Vagina (tissue), 2 donors: Measurements from ENCODE around the gene CCDC138.

Experiments
- POLR2AphosphoS5 ChIP-seq, 2 donors: sonication (generic); formaldehyde crosslinking; IDR thresholded peaks; one replicate each; pipeline ENCODE4 v1.9.0; 2017; ENCODE audit warnings: antibody characterized with exemption in 2 of 2, mild to moderate bottlenecking in 2 of 2, low read depth in 1 of 2; ENCODE audit not compliant: insufficient read depth in 1 of 2
- TF ChIP-seq, protein P1 (sequence below), 3 experiments: fragments of 450-650 bp in 2 of 3; fragments of 200-600 bp in 1 of 3; sonication (generic) in 1 of 3; IDR thresholded peaks; one replicate each; pipeline ENCODE4 v1.5.1; 2017 to 2019; ENCODE audit warnings: antibody characterized with exemption in 3 of 3, mild to moderate bottlenecking in 2 of 3, moderate library complexity in 2 of 3

DNA sequence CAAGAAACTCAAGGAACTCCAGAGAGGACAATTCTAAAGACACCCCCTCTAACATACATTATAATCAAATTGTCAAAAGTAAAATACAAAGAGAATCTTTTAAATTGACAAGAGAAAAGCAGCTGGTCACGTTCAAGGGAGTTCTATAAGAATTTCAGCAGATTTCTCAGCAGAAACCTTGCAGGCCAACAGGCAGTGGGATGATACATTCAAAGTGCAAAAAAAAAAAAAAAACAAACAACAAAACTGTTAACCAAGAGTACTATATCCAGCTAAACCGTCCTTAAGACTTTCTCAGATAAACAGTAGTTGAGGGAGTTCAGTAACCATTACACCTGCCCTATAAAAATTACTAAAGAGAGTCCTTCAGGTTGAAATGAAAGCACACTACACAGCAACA, 33.9 kb downstream of the CCDC138 start:
- TF ChIP-seq, protein P1, sequence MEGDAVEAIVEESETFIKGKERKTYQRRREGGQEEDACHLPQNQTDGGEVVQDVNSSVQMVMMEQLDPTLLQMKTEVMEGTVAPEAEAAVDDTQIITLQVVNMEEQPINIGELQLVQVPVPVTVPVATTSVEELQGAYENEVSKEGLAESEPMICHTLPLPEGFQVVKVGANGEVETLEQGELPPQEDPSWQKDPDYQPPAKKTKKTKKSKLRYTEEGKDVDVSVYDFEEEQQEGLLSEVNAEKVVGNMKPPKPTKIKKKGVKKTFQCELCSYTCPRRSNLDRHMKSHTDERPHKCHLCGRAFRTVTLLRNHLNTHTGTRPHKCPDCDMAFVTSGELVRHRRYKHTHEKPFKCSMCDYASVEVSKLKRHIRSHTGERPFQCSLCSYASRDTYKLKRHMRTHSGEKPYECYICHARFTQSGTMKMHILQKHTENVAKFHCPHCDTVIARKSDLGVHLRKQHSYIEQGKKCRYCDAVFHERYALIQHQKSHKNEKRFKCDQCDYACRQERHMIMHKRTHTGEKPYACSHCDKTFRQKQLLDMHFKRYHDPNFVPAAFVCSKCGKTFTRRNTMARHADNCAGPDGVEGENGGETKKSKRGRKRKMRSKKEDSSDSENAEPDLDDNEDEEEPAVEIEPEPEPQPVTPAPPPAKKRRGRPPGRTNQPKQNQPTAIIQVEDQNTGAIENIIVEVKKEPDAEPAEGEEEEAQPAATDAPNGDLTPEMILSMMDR (IDR thresholded peaks at IDR 0.05) = no peak
- TF ChIP-seq POLR2AphosphoS5 (IDR thresholded peaks at IDR 0.05; ENCODE audit: insufficient read depth in 1 of 2, low read depth in 1 of 2) = no peak
